ENCODE data around the gene LHPP.

LHPP gene

DNA sequence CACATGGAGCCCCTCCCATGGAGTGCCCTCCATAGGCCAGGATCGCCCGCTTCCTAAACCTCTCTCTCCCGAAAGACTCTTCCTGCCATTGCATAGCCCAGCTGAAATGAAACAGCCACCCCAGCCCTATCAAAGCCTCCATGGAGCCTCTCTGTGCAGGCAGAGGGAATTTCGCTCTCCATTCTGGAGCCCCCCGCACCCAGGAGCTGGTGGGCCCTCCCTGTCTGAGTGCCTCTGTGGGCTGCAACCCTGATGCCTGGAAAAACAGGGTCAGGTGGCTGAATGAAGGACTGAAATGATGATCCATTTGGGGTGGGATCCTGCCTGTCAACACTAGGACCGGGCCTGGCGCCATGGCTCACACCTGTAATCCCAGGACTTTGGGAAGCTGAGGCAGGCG is 176.1 kb downstream of the LHPP start:
- Histone ChIP-seq H3K9ac (ENCODE audit: low read length) (no peak overlapping the region), H3K4me2 (ENCODE audit: low read length) (no peak overlapping the region), H3F3A (ENCODE audit: insufficient read depth, low read length) (no peaks in the 10 kb centered on the region), H3K9me2 (ENCODE audit: low read depth, low read length) (no peaks in the 10 kb centered on the region), H3K27me3 (ENCODE audit: insufficient read depth, low read length) (no peaks in the 10 kb centered on the region), H3K36me3 (ENCODE audit: insufficient read depth, low read length) (peaks cover 25% of the 10 kb centered on the region), H4K20me1 (ENCODE audit: insufficient read depth, low read length) (no peaks in the 10 kb centered on the region), H3K79me2 (ENCODE audit: insufficient read depth, low read length) (peaks cover 13% of the 10 kb centered on the region), H3K9me3 (ENCODE audit: low read length) (no peaks in the 10 kb centered on the region), H3K27ac (ENCODE audit: low read depth, low read length, poor library complexity, severe bottlenecking) (no peak overlapping the region), H3K4me3 (ENCODE audit: low read depth, low read length, poor library complexity, severe bottlenecking) (no peak overlapping the region), H3K4me1 (ENCODE audit: insufficient read depth, low read length, severe bottlenecking) (peaks cover 41% of the 10 kb centered on the region), H2AFZ (ENCODE audit: low read length) (no peak overlapping the region)
- no peak for TF ChIP-seq EZH2 (IDR thresholded peaks at IDR 0.05; ENCODE audit: borderline replicate concordance, low read length)
- TF ChIP-seq, protein P1, sequence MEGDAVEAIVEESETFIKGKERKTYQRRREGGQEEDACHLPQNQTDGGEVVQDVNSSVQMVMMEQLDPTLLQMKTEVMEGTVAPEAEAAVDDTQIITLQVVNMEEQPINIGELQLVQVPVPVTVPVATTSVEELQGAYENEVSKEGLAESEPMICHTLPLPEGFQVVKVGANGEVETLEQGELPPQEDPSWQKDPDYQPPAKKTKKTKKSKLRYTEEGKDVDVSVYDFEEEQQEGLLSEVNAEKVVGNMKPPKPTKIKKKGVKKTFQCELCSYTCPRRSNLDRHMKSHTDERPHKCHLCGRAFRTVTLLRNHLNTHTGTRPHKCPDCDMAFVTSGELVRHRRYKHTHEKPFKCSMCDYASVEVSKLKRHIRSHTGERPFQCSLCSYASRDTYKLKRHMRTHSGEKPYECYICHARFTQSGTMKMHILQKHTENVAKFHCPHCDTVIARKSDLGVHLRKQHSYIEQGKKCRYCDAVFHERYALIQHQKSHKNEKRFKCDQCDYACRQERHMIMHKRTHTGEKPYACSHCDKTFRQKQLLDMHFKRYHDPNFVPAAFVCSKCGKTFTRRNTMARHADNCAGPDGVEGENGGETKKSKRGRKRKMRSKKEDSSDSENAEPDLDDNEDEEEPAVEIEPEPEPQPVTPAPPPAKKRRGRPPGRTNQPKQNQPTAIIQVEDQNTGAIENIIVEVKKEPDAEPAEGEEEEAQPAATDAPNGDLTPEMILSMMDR (IDR thresholded peaks at IDR 0.05; ENCODE audit: low read length) = no peak

DNA sequence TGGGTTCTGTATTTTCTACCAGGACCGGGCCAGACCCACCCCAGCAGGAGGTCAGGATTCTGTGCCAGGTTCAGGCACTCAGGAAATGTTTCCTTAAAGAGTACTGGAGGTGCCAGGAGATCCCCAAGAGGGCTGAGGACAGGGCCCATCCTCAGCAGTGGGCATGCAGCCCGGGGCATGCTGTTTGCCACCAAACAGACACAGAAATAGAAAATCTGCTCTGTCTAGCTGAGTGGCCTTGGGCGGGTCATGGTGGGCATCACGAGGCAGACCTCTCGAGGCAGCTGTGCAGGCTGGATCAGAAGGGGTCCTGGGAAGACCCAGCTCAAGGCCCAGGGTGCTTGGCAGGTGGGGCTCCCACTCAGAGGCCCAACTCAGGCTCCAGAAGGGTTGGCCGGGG is 177.6 kb downstream of the LHPP start:
- H2AFZ ChIP-seq (ENCODE audit: low read length) = no peak overlapping the region
- H4K20me1 ChIP-seq (ENCODE audit: insufficient read depth, low read length) = no peaks in the 10 kb centered on the region
- H3K4me2 ChIP-seq (ENCODE audit: low read length) = no peak overlapping the region
- H3K9ac ChIP-seq (ENCODE audit: low read length) = no peak overlapping the region
- H3K4me3 ChIP-seq (ENCODE audit: low read depth, low read length, poor library complexity, severe bottlenecking) = no peak overlapping the region
- TF ChIP-seq, protein P1 (IDR thresholded peaks at IDR 0.05; ENCODE audit: low read length) = no peak
- TF ChIP-seq EZH2 (IDR thresholded peaks at IDR 0.05; ENCODE audit: borderline replicate concordance, low read length) = no peak
- no peaks in the 10 kb centered on the region for H3K9me3 ChIP-seq (ENCODE audit: low read length)
- peaks cover 9% of the 10 kb centered on the region; the same call in 1 of the 2 replicates for H3K79me2 ChIP-seq (ENCODE audit: insufficient read depth, low read length)
- H3K36me3 ChIP-seq (ENCODE audit: insufficient read depth, low read length) = peaks cover 30% of the 10 kb centered on the region
- H3K9me2 ChIP-seq (ENCODE audit: low read depth, low read length) = no peaks in the 10 kb centered on the region
- H3K27me3 ChIP-seq (ENCODE audit: insufficient read depth, low read length) = no peaks in the 10 kb centered on the region
- no peak overlapping the region for H3K27ac ChIP-seq (ENCODE audit: low read depth, low read length, poor library complexity, severe bottlenecking)
- peaks cover 53% of the 10 kb centered on the region for H3K4me1 ChIP-seq (ENCODE audit: insufficient read depth, low read length, severe bottlenecking)
- no peaks in the 10 kb centered on the region for H3F3A ChIP-seq (ENCODE audit: insufficient read depth, low read length)

DNA sequence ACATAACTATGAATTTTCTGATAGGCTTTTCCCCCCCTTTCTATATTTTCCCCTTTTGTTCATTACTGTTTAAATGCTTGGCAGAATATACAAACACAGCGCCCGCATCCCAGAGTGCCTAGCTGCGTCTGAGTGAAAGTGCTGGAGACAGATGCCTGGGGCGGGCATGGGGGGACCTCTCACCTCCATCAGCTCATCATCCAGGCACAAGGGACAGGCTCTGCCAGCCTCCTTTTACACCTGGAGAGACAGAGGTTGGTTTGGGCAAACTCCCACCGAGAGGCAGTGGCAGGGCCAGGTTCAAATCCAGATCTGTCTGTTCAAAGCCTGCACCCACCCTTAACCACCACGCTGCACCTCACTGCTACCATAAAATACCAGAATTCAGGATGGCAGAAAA is 178.0 kb downstream of the LHPP start:
- H3K4me3 ChIP-seq (ENCODE audit: low read depth, low read length, poor library complexity, severe bottlenecking) = no peak overlapping the region
- H2AFZ ChIP-seq (ENCODE audit: low read length) = no peak overlapping the region
- H3F3A ChIP-seq (ENCODE audit: insufficient read depth, low read length) = no peaks in the 10 kb centered on the region
- no peaks in the 10 kb centered on the region for H4K20me1 ChIP-seq (ENCODE audit: insufficient read depth, low read length)
- TF ChIP-seq, protein P1 (IDR thresholded peaks at IDR 0.05; ENCODE audit: low read length) = no peak
- no peak for TF ChIP-seq EZH2 (IDR thresholded peaks at IDR 0.05; ENCODE audit: borderline replicate concordance, low read length)
- no peaks in the 10 kb centered on the region for H3K9me2 ChIP-seq (ENCODE audit: low read depth, low read length)
- no peaks in the 10 kb centered on the region for H3K9me3 ChIP-seq (ENCODE audit: low read length)
- no peaks in the 10 kb centered on the region for H3K27me3 ChIP-seq (ENCODE audit: insufficient read depth, low read length)
- no peak overlapping the region for H3K9ac ChIP-seq (ENCODE audit: low read length)
- peaks cover 25% of the 10 kb centered on the region for H3K36me3 ChIP-seq (ENCODE audit: insufficient read depth, low read length)
- no peak overlapping the region for H3K27ac ChIP-seq (ENCODE audit: low read depth, low read length, poor library complexity, severe bottlenecking)
- H3K79me2 ChIP-seq (ENCODE audit: insufficient read depth, low read length) = peaks cover 9% of the 10 kb centered on the region; the same call in 1 of the 2 replicates
- H3K4me2 ChIP-seq (ENCODE audit: low read length) = no peak overlapping the region
- H3K4me1 ChIP-seq (ENCODE audit: insufficient read depth, low read length, severe bottlenecking) = peaks cover 58% of the 10 kb centered on the region
